NCI-H446 treated with DMSO at 0.1 percent for 48 hours (cell line): ENCODE measurements around the gene C14orf93.
A peak's percentile ranks its signal among the peaks of the same experiment; 100 is the strongest.

Experiments used
- DNase-seq: peaks from one replicate; lab custom pipeline; 2025; lab: John Stamatoyannopoulos, UW

C14orf93 gene, protein sequence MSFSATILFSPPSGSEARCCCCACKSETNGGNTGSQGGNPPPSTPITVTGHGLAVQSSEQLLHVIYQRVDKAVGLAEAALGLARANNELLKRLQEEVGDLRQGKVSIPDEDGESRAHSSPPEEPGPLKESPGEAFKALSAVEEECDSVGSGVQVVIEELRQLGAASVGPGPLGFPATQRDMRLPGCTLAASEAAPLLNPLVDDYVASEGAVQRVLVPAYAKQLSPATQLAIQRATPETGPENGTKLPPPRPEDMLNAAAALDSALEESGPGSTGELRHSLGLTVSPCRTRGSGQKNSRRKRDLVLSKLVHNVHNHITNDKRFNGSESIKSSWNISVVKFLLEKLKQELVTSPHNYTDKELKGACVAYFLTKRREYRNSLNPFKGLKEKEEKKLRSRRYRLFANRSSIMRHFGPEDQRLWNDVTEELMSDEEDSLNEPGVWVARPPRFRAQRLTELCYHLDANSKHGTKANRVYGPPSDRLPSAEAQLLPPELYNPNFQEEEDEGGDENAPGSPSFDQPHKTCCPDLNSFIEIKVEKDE

DNA sequence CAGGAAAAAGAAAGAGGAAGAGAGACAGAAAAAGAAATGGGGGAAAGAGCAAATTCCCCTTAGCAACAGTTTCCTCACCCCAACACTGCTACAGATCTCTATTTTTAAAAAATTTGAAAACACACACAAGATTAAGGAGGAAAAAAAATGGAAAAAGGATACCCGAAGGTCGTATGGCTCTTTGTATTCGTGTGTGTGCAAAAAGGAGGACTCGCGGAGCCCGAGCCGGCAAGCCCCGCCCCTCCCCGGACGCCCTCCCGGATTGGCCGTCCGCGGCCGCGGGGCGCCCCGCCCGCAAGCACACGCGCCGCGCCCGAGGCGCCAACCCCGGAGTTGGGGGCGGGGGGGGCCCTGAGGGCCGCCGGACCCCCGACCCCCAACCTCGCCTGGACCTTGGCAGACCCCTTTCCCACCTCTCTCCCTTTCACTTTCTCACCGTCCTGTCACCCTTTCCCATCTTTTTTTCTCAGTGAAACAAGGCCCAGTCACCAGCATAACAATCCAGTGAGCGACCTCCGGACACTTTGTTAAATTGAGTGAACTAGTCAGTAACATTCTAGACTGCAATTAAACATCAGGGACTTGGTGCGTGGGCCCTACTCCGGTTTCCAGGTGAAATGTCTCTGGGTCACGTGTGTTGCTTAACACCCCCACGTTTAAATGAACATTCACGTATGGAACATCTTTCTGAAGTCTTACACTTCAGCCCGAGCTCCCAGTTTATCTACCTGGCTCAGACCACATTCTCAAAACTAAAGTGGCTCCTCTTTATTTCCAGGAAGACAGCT is at the start of gene C14orf93:
TSS of gene C14orf93 (minus strand) at position 205 of the 788 bp plus-strand sequence. CDS start 11,120 bp downstream, outside the sequence.
- peak; percentile 55 for DNase-seq

GRCh38 chr14:23058654-23059504 is 48.9 kb upstream of the C14orf93 start:
- DNase-seq: no peak

DNA sequence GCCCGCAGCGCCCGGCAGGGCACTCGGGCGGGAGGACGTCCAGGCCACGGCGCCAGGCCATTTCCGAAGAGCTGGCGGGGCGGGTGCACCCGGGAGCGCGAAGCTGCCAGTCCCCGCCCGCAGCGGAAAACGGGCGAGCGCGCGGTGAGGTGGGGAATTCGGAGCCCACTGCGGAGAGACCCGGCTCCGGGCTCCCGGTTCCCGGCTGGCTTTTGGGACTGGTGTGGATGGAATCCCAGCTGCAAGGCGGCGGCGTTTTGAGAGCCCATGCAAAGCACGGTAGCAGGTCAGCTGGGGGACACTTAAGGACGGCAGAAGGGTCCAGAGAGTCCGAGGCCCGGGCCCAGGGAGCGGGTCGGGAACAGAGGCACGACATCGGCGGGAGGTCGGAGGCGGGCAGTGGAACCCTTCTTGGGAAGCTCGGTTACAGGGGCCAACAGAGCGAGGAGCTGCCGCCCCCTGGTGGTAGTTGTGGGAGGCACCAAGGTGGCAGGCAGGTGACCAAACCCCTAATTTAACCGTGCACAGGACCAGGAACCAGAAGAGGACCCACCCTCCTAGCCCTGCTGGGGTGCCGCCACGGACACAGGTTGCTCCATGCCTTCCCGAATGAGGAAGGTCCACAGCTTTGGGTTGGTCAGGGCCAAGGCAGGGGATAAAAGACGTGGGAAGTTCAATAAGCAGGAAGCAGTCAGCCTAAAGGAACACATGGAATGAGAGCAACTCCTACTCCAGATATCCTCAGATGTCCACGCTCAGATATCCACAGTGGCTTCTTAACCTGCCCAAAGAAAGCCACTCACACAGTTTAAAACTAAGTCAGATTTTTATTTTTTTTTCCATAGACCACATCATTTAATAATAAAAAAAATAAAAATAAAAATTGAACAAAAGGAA is 48.1 kb upstream of the C14orf93 start:
- DNase-seq: no peak

GRCh38 chr14:23056956-23057756 is 47.2 kb upstream of the C14orf93 start, which contains the start of gene CDH24:
CDH24 (minus strand) TSS chr14:23057520; CDS start chr14:23055733, 1,787 bp downstream.
- DNase-seq: no peak

- no peak for DNase-seq
Measured at GRCh38 chr14:23056145-23056955, 46.4 kb upstream of the C14orf93 start.

DNA sequence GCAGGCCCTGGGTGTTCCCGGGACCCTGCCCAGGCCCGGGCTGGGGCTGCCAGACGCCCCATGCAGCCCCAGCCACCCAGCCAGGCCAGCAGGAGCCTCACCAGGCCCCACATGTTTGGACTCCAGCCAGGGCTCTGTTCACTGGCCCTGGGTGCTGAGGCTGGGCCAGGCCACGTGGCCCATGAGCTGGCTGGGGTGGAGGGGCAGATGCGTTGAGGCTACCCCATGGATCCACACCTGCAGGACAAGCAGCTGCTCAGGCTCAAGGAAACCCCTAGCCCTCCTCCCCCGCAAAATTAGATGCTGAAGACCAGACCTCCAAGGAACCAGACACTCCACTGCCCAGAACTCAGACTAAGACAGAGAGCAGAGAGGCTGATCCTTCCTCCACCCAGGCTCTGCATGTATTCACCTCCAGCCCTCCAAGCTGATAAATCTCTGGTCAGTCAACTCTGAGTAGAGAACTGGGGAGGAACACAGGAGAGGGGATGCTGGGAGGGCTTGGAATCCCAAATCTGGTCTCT is 45.7 kb upstream of the C14orf93 start:
- DNase-seq: no peak

DNA sequence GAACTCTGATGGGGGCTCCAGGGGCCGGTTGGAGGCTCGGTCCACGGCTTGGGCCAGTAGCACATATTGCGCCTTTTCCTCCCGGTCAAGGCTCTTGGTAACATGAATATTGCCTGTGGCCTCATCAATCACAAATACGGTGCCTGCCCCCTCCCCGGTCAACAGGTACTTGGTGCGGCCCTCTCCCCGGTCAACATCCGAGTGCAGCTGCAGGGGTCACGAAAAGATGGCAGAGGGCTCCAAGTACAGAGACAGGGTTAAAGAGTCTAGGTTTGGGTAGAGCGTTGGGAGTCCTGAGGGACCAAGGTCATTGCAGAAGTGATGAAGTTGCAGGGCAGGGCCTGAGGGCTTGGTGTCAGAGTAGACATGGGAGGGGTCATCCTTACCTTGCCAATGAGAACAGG is 45.2 kb upstream of the C14orf93 start:
- DNase-seq: no peak

DNA sequence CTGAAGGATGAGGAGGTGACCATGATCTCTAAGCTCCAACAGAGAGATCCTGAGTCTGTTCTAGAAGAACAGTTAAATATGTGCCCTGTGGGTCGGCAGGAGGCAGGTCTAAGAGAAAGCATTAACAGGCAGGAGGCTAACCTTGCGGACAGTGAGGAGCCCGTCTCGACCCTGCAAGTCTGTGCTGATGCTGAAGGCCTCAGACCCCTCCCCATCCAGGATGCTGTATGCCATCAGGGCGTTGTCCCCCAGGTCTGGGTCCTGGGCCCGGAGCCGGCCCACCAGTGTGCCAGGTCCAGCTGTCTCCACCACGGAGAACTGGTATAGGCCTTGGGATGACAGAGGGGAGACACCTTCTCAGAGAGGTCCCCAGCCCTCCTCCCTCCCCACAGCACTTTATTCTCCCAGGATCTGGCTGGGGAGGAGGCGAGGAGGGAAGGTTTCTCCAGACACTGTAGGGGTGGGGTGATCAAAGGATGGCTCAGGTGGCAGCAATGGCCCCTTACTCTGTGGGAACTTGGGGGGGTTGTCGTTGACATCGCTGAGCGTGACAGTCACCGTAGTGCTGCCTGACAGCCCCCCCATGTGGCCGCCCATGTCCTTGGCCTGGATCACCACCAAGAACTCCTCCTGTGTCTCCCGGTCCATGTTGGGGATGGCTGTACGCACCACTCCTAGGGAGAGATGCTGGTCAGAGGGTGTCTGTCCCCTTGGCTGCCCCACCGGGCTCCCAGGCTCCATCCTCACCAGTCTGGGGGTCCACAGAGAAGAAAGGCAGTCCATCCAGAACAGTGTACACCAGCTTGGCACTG is 44.3 kb upstream of the C14orf93 start:
- no peak for DNase-seq

DNA sequence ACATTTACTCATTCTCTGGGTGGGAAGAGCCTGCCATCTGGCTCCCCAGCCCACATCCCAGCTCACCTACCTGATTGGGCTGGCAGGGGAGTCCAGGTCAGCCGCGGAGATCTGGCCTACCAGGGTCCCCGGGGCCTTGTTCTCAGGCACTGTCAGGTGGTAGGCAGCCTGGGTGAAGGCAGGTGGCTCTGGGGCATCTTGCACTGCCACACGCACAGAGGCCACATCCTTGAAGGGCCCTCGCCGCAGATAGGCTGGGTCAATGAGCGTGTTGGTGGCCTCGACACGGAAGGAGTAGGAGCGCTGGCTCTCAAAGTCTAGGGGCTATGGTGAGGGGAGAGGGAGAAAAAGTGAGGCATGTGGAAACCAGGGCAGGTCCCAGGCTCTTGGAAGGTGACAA is 43.5 kb upstream of the C14orf93 start:
- no peak for DNase-seq

GRCh38 chr14:23052671-23053070 is 42.7 kb upstream of the C14orf93 start:
- no peak for DNase-seq

DNA sequence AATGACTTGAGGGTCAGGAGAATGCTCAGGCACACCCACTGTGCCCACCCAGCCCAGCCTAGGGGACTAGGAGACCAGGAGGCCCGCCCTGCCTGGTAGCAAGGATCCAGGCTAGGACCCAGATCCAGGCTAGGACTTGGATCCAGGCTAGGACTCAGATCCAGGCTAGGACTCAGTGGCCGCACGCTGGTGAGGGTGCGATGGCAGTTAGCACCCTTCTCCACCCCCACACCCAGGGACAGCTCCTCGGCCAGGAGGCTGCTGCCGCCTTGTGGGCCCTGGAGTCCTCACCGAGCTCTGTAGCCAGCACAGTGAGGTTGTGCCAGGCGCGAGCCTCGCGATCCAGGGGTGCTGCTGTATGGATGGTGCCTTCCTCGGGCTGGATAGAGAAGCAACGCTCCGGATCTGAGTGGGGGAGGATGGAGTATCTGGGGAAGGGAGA is 42.3 kb upstream of the C14orf93 start:
- no peak for DNase-seq

GRCh38 chr14:23051141-23052057 is 41.5 kb upstream of the C14orf93 start:
- DNase-seq: no peak

GRCh38 chr14:23049011-23049410 is 39.1 kb upstream of the C14orf93 start:
- no peak for DNase-seq

- DNase-seq: no peak
Measured at GRCh38 chr14:23047751-23048693, 38.1 kb upstream of the C14orf93 start.

DNA sequence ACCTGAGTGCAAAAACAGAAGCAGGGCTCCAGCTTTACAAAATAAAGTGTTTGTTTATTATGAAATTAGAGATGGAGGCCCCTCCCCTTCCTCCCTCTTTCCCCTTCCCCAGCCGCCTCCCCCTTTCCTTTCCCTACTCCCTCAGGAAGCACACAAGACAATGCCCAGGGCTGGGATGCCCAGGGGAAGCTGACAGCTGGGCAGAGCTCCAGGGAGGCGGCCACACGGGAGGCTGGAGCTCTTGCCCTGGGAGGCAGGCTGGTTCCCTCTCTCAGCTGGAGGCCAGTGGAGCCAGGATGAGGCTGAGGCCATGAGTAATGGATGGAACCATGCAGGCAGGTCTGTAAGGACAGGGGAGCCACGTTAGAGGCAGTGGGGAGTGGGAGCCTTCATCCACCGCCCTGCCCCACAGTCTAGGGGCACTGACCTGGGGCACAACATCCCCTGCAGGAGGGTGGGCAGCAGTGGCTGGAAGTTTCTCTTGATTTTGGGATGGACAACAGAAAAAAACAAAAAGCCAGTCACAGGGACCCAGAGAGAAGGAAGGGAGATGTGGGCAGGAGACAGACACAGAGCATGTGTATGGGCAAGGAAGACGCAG is 37.2 kb upstream of the C14orf93 start:
- DNase-seq: no peak
